ENCODE data around the gene MTRR.

Gene MTRR

DNA sequence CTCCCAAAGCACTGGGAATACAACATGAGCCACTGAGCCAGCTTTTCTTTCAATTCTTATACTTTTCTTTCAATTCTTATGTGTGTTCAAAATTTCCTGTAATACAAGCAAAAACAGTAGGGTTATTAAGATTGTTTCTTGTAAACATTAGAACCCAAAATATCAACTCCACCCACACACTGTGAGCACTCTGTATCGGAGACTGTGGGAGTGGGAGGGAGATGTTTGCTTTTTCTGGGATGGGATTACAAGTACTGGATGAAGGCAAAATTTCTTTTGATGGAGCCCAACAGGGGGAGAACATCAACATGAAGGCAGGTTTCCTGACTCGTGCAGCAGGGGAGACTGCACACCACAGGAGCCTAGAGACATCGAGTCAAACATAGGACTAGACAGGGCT, 13.3 kb upstream of the MTRR start:
- DNase-seq (ENCODE audit: low read depth) = no peak
- H3K4me3 ChIP-seq (ENCODE audit: low read depth, low read length) = no peak overlapping the region
- TF ChIP-seq, protein P1, sequence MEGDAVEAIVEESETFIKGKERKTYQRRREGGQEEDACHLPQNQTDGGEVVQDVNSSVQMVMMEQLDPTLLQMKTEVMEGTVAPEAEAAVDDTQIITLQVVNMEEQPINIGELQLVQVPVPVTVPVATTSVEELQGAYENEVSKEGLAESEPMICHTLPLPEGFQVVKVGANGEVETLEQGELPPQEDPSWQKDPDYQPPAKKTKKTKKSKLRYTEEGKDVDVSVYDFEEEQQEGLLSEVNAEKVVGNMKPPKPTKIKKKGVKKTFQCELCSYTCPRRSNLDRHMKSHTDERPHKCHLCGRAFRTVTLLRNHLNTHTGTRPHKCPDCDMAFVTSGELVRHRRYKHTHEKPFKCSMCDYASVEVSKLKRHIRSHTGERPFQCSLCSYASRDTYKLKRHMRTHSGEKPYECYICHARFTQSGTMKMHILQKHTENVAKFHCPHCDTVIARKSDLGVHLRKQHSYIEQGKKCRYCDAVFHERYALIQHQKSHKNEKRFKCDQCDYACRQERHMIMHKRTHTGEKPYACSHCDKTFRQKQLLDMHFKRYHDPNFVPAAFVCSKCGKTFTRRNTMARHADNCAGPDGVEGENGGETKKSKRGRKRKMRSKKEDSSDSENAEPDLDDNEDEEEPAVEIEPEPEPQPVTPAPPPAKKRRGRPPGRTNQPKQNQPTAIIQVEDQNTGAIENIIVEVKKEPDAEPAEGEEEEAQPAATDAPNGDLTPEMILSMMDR (IDR thresholded peaks at IDR 0.05; ENCODE audit: control insufficient read depth, extremely low read depth, insufficient read depth) = no peak

DNA sequence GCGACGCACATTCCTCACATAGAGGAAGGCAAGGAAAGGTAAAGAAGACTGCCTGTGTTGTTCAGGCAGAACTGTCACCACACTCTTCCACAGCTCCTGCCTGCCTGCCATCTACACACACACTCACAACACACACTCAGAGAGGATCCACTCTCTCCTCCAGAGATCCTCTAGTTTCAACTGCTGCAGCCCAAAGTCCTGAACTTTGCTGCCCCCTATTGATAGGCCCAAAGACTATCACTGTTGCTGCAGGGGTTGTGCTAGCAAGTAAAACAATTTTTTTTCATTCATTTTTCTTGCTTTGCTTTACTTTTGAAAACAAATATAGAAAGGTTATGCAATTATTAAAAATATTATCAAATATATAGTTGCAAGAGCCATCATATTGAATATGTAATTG, 12.1 kb upstream of the MTRR start:
- TF ChIP-seq, protein P1 (IDR thresholded peaks at IDR 0.05; ENCODE audit: control insufficient read depth, extremely low read depth, insufficient read depth) = peak; percentile 85
- no peak overlapping the region for H3K4me3 ChIP-seq (ENCODE audit: low read depth, low read length)
- DNase-seq (ENCODE audit: low read depth) = no peak

DNA sequence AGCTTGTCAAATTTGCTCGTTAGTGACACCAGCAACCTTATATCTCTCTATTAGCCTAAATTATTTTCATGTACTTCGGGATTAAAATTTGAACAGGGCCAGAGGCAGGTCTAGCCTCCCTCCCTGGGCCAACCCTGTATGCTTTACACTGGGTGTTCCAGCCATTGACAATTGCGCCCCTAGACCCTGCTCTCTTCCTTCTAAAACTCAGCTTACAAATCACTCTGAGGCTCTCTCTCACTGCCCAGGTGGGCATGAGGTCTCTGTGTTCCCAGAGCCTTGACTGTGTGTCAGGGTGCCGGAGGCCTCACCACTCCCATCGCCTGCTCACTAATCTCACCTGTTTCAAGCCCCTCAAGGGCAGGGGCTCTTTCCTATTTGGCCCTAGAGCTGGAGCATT, 11.6 kb upstream of the MTRR start:
- TF ChIP-seq, protein P1 (IDR thresholded peaks at IDR 0.05; ENCODE audit: control insufficient read depth, extremely low read depth, insufficient read depth) = no peak
- H3K4me3 ChIP-seq (ENCODE audit: low read depth, low read length) = no peak overlapping the region
- no peak for DNase-seq (ENCODE audit: low read depth)

DNA sequence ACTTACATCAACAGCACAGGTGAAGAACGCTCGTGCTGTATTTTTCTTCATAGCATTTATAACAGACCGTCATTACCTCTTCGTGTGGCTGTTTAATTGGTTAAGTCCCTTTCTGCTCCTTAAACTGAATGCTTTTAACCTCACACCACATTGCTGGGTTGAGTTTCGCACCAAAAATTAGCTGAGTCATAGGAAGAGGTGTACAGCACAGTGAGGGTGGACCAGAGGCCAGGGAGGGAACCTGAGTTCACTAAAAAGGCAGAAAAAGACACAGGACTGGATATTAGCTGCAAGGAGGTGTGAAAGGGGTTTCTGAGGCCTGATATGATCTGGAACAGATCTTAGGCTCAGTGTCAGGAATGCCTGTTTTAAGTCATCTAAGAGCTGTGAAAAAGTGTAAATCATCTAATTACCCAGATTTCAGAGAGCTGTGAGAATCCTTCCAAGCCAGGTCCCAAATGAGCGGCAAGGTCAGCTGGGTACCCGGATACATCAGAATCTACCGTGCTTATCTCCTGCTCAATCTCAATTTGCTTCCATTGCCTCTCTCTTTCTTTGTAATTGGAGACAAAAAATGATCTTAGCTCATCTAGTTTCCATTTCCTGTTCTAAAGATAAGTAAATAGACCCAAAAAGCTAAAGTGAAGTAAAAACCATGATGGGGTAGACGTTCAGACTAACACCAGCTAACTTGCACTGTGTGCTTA, 10.9 kb upstream of the MTRR start:
- no peak overlapping the region for H3K4me3 ChIP-seq (ENCODE audit: low read depth, low read length)
- TF ChIP-seq, protein P1 (IDR thresholded peaks at IDR 0.05; ENCODE audit: control insufficient read depth, extremely low read depth, insufficient read depth) = no peak
- DNase-seq (ENCODE audit: low read depth) = no peak

DNA sequence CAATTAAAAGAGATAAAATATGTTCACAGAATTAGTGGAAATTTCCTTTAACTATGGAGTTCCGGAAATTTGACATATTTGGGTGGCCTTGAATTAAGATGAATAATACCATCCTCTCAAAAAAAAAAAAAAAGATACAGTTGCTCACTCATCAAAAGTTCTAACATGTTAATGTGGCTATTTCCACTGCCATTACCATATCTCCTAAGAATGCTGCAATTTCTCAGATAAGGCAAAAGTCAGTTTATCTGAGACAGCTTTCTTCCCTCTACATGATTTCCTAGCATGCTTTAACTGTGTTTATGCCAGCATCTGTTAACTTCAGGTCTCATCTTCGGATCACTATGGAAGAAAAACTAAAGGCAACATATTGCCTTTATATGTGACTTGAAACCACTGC, 2.8 kb upstream of the MTRR start:
- no peak overlapping the region for H3K4me3 ChIP-seq (ENCODE audit: low read depth, low read length)
- DNase-seq (ENCODE audit: low read depth) = no peak
- TF ChIP-seq, protein P1 (IDR thresholded peaks at IDR 0.05; ENCODE audit: control insufficient read depth, extremely low read depth, insufficient read depth) = no peak

DNA sequence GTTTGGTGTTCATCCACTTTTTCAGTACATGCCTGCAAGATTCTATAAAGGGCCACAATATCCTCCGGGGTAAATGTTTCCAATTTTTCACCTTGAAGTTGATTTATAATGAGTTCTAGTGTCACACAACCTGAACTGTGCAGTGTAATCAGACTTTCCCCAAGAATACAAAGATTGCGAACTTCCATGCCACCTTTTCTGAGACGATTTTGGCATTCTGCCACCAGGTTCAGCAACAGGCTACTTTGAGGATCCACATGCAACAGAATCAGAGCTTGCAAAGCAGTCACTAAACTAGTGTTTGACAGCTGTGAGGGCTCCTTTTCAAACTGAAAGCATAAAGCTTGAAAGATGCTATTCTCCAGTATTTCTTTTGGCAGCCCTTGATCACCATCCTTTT, 1.7 kb upstream of the MTRR start:
- TF ChIP-seq, protein P1 (IDR thresholded peaks at IDR 0.05; ENCODE audit: control insufficient read depth, extremely low read depth, insufficient read depth) = no peak
- no peak for DNase-seq (ENCODE audit: low read depth)
- no peak overlapping the region for H3K4me3 ChIP-seq (ENCODE audit: low read depth, low read length)

DNA sequence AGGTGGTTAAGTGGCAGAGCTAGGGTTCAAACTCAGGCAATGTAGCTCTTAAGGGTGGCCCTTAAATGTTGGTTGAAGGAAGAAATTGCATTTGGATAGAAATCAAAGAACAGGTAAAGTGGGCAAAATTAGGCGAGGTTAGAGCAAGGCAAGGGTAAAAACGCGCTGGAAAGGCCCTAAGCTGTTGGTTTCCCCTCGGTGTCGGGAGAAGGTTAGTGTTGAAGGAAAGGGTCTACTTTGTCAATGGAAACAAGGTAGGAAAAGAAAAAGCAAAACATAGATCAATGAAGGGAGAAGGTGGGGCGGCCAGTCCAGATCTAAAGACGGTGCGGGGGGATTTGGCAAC, 548 bp upstream of the MTRR start:
- TF ChIP-seq, protein P1 (IDR thresholded peaks at IDR 0.05; ENCODE audit: control insufficient read depth, extremely low read depth, insufficient read depth) = no peak
- DNase-seq (ENCODE audit: low read depth) = no peak
- peak overlapping the region; percentile 81 for H3K4me3 ChIP-seq (ENCODE audit: low read depth, low read length)
